Ascending aorta (tissue), 2 donors: Measurements from ENCODE around the gene DEPDC1. TPM values are rescaled to one million over a fixed set of nuclear protein-coding genes. Genes with fewer than 3 reads are reported as not detected.

Source experiments
- DNase-seq, 2 donors: peaks; one replicate each; pipeline ENCODE4 v3.0.0-alpha.2; 2019; ENCODE audit warnings: low spot score in 2 of 2
- H3K27ac ChIP-seq, 2 donors: fragments of 200-600 bp; sonication (generic); one replicate each; pipeline ENCODE4 v1.5.1; 2016 to 2017; ENCODE audit warnings: mild to moderate bottlenecking in 1 of 2
- H3K27me3 ChIP-seq: fragments of 200-600 bp; sonication (generic); one replicate; pipeline ENCODE4 v1.5.1; 2017
- H3K36me3 ChIP-seq, 2 donors: fragments of 200-600 bp; sonication (generic); one replicate each; pipeline ENCODE4 v1.5.1; 2016
- H3K4me1 ChIP-seq, 2 donors: fragments of 200-600 bp; sonication (generic); one replicate each; pipeline ENCODE4 v1.5.1; 2016 to 2017; ENCODE audit warnings: mild to moderate bottlenecking in 1 of 2
- H3K4me3 ChIP-seq, 2 donors: fragments of 200-600 bp; sonication (generic); one replicate each; pipeline ENCODE4 v1.5.1; 2016 to 2017; ENCODE audit warnings: mild to moderate bottlenecking in 1 of 2
- H3K9me3 ChIP-seq, 2 donors: fragments of 200-600 bp; sonication (generic); one replicate each; pipeline ENCODE4 v1.5.1; 2016
- CTCF ChIP-seq, 3 experiments: fragments of 200-600 bp in 2 of 3; fragments of 450-650 bp in 1 of 3; sonication (generic) in 2 of 3; IDR thresholded peaks; one replicate each; pipeline ENCODE4 v1.5.1; 2016 to 2019; ENCODE audit warnings: antibody characterized with exemption in 3 of 3, mild to moderate bottlenecking in 1 of 3, moderate library complexity in 1 of 3
- intact Hi-C: fragments of 100-400 bp; cut with DNase I; formaldehyde crosslinking; loops from one replicate; pipeline ENCODE4 v1.15.1; 2023
- total RNA-seq: library from RNA; depleted of rRNA; stranded (reverse); fragments of >200 nt; gene quantifications from one replicate; pipeline ENCODE4 v1.1.0, GENCODE V29; 2016

DEPDC1 gene
- total RNA-seq, 1 donor from 2014 or later, result not detected

GRCh38 chr1:68525781-68526180 is 28.9 kb upstream of the DEPDC1 start:
- no peak for DNase-seq
- no peaks in the 10 kb centered on the region for H3K4me1 ChIP-seq
- no peak overlapping the region for H3K27ac ChIP-seq
- no peaks in the 10 kb centered on the region for H3K36me3 ChIP-seq
- H3K9me3 ChIP-seq, result no peaks in the 10 kb centered on the region
- no peak overlapping the region for H3K4me3 ChIP-seq
- TF ChIP-seq CTCF (IDR thresholded peaks at IDR 0.05), result no peak
- intact Hi-C loops, result no loop called here
- no peaks in the 10 kb centered on the region for H3K27me3 ChIP-seq

GRCh38 chr1:68521286-68521685 is 24.4 kb upstream of the DEPDC1 start:
- no peak for TF ChIP-seq CTCF (IDR thresholded peaks at IDR 0.05)
- Histone ChIP-seq H3K27me3 (no peaks in the 10 kb centered on the region), H3K36me3 (no peaks in the 10 kb centered on the region), H3K27ac (no peak overlapping the region), H3K4me1 (no peaks in the 10 kb centered on the region), H3K4me3 (no peak overlapping the region), H3K9me3 (no peaks in the 10 kb centered on the region)
- DNase-seq, result no peak
- intact Hi-C loops, result no loop called here

GRCh38 chr1:68516066-68516465 is 19.2 kb upstream of the DEPDC1 start:
- no peaks in the 10 kb centered on the region for H3K36me3 ChIP-seq
- DNase-seq, result no peak
- TF ChIP-seq CTCF (IDR thresholded peaks at IDR 0.05), result no peak
- H3K9me3 ChIP-seq, result no peaks in the 10 kb centered on the region
- H3K27ac ChIP-seq, result no peak overlapping the region
- intact Hi-C loops, result no loop called here
- no peaks in the 10 kb centered on the region for H3K4me1 ChIP-seq
- no peak overlapping the region for H3K4me3 ChIP-seq
- no peaks in the 10 kb centered on the region for H3K27me3 ChIP-seq

GRCh38 chr1:68511254-68511653 is 14.4 kb upstream of the DEPDC1 start:
- no peak for TF ChIP-seq CTCF (IDR thresholded peaks at IDR 0.05)
- Histone ChIP-seq H3K9me3 (no peaks in the 10 kb centered on the region), H3K4me3 (no peak overlapping the region), H3K4me1 (no peaks in the 10 kb centered on the region), H3K27ac (no peak overlapping the region), H3K27me3 (no peaks in the 10 kb centered on the region), H3K36me3 (no peaks in the 10 kb centered on the region)
- intact Hi-C loops, result no loop called here
- DNase-seq, result no peak

GRCh38 chr1:68506386-68506785 is 9.5 kb upstream of the DEPDC1 start:
- TF ChIP-seq CTCF (IDR thresholded peaks at IDR 0.05), result no peak
- peaks cover 0 to 5% of the 10 kb centered on the region in 2 donors for H3K9me3 ChIP-seq
- H3K4me1 ChIP-seq, result no peaks in the 10 kb centered on the region
- DNase-seq, result no peak
- H3K4me3 ChIP-seq, result no peak overlapping the region
- H3K27me3 ChIP-seq, result no peaks in the 10 kb centered on the region
- intact Hi-C loops, result no loop called here
- no peak overlapping the region for H3K27ac ChIP-seq
- no peaks in the 10 kb centered on the region for H3K36me3 ChIP-seq

- no peak overlapping the region for H3K4me3 ChIP-seq
- H3K4me1 ChIP-seq, result no peaks in the 10 kb centered on the region
- H3K36me3 ChIP-seq, result no peaks in the 10 kb centered on the region
- peaks cover 0 to 5% of the 10 kb centered on the region in 2 donors for H3K9me3 ChIP-seq
- TF ChIP-seq CTCF (IDR thresholded peaks at IDR 0.05), result no peak
- DNase-seq, result no peak
- H3K27me3 ChIP-seq, result no peaks in the 10 kb centered on the region
- intact Hi-C loops, result no loop called here
- H3K27ac ChIP-seq, result no peak overlapping the region
These were observed 6.2 kb upstream of the DEPDC1 start for GRCh38 chr1:68503085-68503484.
